ENCODE data around the gene PRDM16.
"Not testable (repeated sequence)": the region's sequence is repeated elsewhere in the genome, so short reads cannot be mapped to it uniquely, and the experiment has no call there.

PRDM16 gene

GRCh38 chr1:3148171-3148570, 79.2 kb downstream of the PRDM16 start:
- no peak for DNase-seq

DNA sequence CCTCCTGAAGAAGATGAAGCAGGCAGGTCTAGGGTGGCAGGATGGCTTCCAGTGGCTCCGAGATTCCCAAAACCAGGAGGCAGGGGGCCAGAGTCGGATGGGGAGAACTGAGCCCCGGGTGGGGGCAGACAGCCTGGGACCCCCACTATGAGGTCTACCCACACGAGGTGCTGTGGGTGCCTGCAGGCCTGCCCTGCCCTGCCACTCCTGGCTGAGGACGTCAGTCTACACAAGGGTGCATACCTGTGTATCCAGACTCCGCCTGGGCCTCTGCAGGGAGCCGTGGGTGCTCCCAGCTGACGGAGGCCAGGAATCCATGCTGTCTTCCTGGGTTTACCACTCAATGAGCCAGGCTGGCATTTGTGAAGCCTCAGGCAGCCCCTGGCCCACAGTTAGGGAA, 80.3 kb downstream of the PRDM16 start:
- no peak for DNase-seq

GRCh38 chr1:3151456-3151855, 82.5 kb downstream of the PRDM16 start:
- no peak for DNase-seq

- DNase-seq = no peak
Measured at GRCh38 chr1:3152143-3152542, 83.1 kb downstream of the PRDM16 start.

GRCh38 chr1:3153197-3153596, 84.2 kb downstream of the PRDM16 start:
- no peak for DNase-seq

DNA sequence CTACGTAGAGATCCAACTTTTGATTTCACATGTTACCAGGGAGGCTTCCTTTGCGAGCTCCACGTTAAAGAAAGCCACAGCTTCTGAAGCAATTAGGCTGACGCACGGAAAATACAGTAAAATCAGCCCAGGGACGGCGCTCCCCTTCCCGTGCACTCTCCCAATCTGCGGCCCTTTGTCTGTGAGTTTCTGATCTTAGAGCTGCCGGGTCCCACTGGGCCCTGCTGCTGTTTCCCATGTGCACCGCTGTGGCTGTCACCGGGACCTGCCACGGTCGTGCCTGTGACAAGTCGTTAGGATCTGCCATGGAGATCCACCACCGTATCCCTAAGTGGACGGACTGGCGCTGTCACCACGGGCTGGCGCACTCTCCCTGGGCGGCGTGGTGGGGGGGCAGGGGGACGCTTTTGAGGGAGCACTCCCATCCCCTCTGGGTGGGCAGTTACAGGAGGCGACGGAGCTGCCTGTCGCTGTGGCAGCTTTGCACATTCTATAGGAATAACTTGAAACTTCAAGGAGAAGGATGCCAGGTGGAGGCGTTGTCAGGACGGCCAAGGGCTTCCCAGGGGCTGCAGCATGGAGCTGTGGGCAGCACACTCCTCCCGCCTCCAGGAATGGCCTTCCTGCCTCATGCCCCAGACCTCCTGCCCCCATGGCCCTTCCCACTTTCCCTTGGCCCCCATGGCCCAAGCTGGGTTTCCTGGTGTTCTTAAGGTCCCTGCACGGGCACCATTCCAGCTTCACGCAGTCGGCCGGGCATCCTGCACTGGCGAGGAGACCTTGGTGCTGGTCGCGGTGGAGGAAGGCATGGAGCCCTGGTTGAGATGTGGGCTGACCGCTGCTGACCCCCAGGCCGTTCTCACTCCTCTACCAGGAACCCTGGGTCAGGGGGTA, 85.1 kb downstream of the PRDM16 start:
- no peak for DNase-seq

GRCh38 chr1:3155056-3155925, 86.3 kb downstream of the PRDM16 start:
- DNase-seq = no peak

DNA sequence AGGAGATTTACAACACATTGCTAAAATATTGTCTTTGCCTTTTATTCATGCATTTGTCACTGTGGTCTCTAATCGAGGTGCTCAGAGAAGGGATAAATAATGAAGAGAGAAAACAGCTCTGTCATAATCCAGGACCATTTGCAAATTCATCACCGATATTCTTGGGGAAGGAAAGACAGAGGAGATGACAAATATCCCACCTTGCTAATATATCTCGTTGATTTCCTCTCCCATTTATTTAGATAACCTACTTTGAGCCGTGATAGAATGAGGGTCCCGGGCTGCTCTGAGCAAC, 86.9 kb downstream of the PRDM16 start:
- DNase-seq = no peak

- DNase-seq = no peak
Measured at GRCh38 chr1:3156936-3157335, 87.9 kb downstream of the PRDM16 start.

- DNase-seq = no peak
Measured at GRCh38 chr1:3158347-3158746, 89.3 kb downstream of the PRDM16 start.

DNA sequence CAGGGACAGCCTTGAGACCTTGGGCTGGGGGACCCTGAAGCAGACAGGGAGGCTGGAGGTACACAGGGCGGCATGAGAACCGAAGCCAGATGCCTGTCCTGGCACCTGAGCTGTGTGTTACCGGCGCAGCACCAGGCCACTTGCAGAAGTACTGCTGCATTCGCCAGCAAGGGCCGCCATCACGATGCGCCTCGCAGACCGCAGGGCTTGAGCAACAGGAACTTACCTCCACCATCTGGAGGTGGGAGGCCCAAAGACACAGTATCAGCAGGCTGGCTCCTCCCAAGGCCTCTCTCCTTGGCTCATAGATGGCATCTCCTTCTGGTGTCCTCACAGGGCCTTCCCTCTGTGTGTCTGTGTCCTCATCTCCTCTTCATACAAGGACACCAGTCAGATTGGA, 90.1 kb downstream of the PRDM16 start:
- DNase-seq = no peak

GRCh38 chr1:3159996-3160395, 91.0 kb downstream of the PRDM16 start:
- no peak for DNase-seq

DNA sequence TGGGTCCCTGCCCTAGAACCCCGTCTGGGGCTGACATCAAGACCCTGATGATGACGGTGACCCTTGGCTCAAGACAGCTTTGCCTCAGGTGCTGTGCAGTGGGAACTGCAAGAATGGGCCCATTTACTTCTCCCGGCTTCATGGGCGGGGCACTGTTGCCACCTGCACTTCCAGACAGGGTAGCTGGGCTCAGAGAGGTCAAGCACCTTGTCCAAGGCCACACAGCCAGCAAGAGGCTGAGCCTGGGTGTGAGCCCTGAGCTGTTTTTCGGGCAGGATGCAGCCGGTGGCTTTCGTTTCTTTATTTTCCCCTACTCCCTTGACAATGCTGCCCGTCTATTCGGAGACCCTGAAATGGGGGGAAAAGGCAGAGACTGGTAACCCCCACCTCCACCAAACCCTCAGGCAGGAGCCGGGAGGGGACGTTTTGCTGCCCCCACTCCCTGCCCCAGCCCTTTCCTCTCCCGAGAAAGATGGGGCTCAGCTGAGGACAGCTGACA, 91.7 kb downstream of the PRDM16 start:
- DNase-seq = no peak

GRCh38 chr1:3161176-3161840, 92.3 kb downstream of the PRDM16 start:
- no peak for DNase-seq

GRCh38 chr1:3162322-3162882, 93.4 kb downstream of the PRDM16 start:
- no peak for DNase-seq

DNA sequence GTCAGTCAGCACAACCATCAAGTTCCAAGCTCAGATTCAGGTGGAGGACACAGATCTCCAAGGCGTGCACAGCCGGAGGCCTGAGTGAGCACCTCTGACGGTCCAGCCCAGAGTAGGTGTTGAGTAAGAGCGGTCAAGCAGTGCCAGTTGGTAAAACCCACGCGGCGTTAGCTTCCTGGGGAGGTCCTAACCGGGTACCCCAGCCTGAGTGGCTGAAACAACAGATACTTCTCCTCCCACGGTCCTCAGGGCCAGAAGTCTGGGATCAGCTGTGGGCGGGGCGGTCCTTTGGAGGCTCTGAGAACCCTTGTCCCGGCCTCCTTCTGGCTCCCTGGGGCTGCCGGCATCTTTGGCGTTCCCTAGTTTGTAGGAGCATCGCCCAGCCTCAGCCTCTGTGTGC, 94.4 kb downstream of the PRDM16 start:
- no peak for DNase-seq

- DNase-seq = no peak
Measured at GRCh38 chr1:3164671-3165070, 95.7 kb downstream of the PRDM16 start.

- not testable (repeated sequence) for DNase-seq
Measured at GRCh38 chr1:3165189-3165588, 96.2 kb downstream of the PRDM16 start.

DNA sequence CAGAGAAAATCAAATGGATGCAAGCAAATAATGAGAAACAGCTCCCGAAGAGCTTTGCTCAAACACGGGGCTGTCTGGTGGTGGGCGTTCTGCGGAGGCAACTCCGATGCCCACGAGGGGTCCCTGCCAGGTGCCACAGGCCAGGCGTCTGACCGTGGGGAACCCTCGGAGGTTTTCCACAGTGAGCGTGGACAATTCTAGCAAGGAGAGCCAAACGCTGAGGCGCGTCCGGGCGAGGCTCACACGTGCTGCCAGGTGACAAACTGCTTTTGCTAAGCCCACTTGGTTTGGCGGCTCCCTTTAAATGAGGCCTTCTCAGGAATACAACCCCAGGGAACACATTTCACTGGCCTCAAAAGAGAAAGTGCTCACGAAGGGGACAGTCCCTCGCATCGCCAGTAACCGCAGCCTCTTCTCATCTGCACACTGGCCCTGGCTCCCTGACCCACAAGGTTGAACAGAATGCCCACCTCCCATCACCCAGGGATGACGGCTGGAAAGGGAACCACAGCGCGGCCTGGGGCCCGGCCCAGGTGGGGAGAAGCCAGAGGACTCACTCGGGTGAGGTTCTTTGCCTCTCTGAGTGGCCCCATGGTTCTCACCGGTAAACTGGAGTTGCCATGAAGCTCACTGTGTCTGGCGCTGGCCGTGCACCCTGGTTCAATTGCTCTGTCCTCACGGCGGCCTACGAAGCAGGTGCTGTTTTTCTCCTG, 97.4 kb downstream of the PRDM16 start:
- DNase-seq = no peak

GRCh38 chr1:3167255-3167654, 98.3 kb downstream of the PRDM16 start:
- no peak for DNase-seq

DNA sequence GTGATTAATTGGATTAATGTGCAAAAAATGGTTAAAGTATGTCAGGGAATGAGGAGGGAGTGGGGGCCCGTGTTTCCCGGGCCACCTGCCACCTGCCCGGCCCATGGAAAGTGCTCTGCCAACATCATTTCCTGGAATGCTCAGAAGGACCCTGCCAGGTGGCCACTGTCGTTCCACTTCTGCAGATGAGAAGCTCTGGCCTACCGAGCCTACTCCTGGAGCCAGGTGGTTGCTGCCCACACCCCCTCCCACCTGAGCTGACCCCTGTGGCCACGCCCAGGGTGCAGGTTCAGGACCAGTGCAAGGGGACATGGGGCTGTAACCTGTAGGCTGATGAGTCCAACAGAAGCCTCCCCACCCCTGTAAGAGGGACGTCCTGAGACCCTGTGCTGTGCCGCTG, 99.7 kb downstream of the PRDM16 start:
- no peak for DNase-seq

GRCh38 chr1:3169665-3170356, 100.8 kb downstream of the PRDM16 start:
- no peak for DNase-seq
